Type B pancreatic cell (in vitro differentiated cells): ENCODE measurements around the gene EPHA4. TPM values are rescaled to one million over a fixed set of nuclear protein-coding genes. Genes with fewer than 3 reads are reported as not detected.
A peak's percentile ranks its signal among the peaks of the same experiment; 100 is the strongest.

Experiments used
- DNase-seq: peaks from one replicate; pipeline ENCODE4 v3.0.0; 2021; ENCODE audit warnings: mixed read lengths; ENCODE audit not compliant: unreplicated experiment; ENCODE audit errors: extremely low spot score
- H3K27ac Mint-ChIP-seq: 2 replicates; pipeline ENCODE4 v1.8.0; 2021; ENCODE audit warnings: mild to moderate bottlenecking, mixed read lengths
- H3K27me3 Mint-ChIP-seq: 2 replicates; pipeline ENCODE4 v1.8.0; 2021; ENCODE audit warnings: mixed read lengths
- H3K36me3 Mint-ChIP-seq: 2 replicates; pipeline ENCODE4 v1.8.0; 2021; ENCODE audit warnings: mixed read lengths
- H3K4me1 Mint-ChIP-seq: one replicate; pipeline ENCODE4 v1.8.0; 2021; ENCODE audit warnings: mixed read lengths; ENCODE audit not compliant: unreplicated experiment
- H3K4me3 Mint-ChIP-seq: 2 replicates; pipeline ENCODE4 v1.8.0; 2021; ENCODE audit warnings: mild to moderate bottlenecking, mixed read lengths
- H3K9me3 Mint-ChIP-seq: 2 replicates; pipeline ENCODE4 v1.8.0; 2021; ENCODE audit warnings: mixed read lengths
- CTCF ChIP-seq: fragments of 200-600 bp; sonication (generic); conservative IDR thresholded peaks from 2 replicates; pipeline ENCODE4 v1.5.0; 2021; ENCODE audit warnings: antibody characterized with exemption, mild to moderate bottlenecking
- total RNA-seq: library from RNA; stranded (reverse); gene quantifications from 2 replicates; pipeline ENCODE4 v1.2.1, GENCODE V29; 2021; ENCODE audit warnings: low replicate concordance

EPHA4 gene
- total RNA-seq, 1 donor from 2014 or later, result 78.3 TPM

GRCh38 chr2:221568299-221568698 lies 3.8 kb downstream of the EPHA4 start:
- peaks cover 30% of the 10 kb centered on the region for H3K27me3 Mint-ChIP-seq
- TF ChIP-seq CTCF, result no peak
- peaks cover 37% of the 10 kb centered on the region for H3K4me1 Mint-ChIP-seq
- no peak overlapping the region for H3K27ac Mint-ChIP-seq
- no peak for DNase-seq
- H3K4me3 Mint-ChIP-seq, result peak overlapping the region; percentile 100
- no peaks in the 10 kb centered on the region for H3K9me3 Mint-ChIP-seq
- H3K36me3 Mint-ChIP-seq, result peaks cover 25% of the 10 kb centered on the region

- peaks cover 33% of the 10 kb centered on the region for H3K27me3 Mint-ChIP-seq
- peak overlapping the region; percentile 100 for H3K4me3 Mint-ChIP-seq
- no peak for TF ChIP-seq CTCF
Observed at GRCh38 chr2:221567809-221568208, 4.3 kb downstream of the EPHA4 start.

GRCh38 chr2:221567231-221567760 lies 4.8 kb downstream of the EPHA4 start:
- Mint-ChIP-seq H3K4me1 (peaks cover 42% of the 10 kb centered on the region), H3K9me3 (no peaks in the 10 kb centered on the region), H3K36me3 (peaks cover 30% of the 10 kb centered on the region), H3K27me3 (peaks cover 33% of the 10 kb centered on the region), H3K27ac (no peak overlapping the region), H3K4me3 (peak overlapping the region; percentile 54)
- TF ChIP-seq CTCF, result no peak
- no peak for DNase-seq

More at GRCh38 chr2:221567809-221568208, 4.3 kb downstream of the EPHA4 start:
- DNase-seq, result no peak
- Mint-ChIP-seq H3K36me3 (peaks cover 30% of the 10 kb centered on the region), H3K9me3 (no peaks in the 10 kb centered on the region), H3K4me1 (peaks cover 42% of the 10 kb centered on the region), H3K27ac (no peak overlapping the region)

GRCh38 chr2:221563270-221563985 lies 8.7 kb downstream of the EPHA4 start:
- no peak for TF ChIP-seq CTCF
- Mint-ChIP-seq H3K36me3 (peaks cover 41% of the 10 kb centered on the region), H3K4me3 (no peak overlapping the region), H3K27me3 (peaks cover 16% of the 10 kb centered on the region), H3K27ac (no peak overlapping the region), H3K4me1 (peaks cover 45% of the 10 kb centered on the region), H3K9me3 (no peaks in the 10 kb centered on the region)
- DNase-seq, result no peak

- Mint-ChIP-seq H3K36me3 (peaks cover 48% of the 10 kb centered on the region), H3K27me3 (peaks cover 16% of the 10 kb centered on the region), H3K4me3 (no peak overlapping the region), H3K4me1 (peaks cover 45% of the 10 kb centered on the region), H3K27ac (no peak overlapping the region), H3K9me3 (no peaks in the 10 kb centered on the region)
- DNase-seq, result no peak
- TF ChIP-seq CTCF, result no peak
Observed at GRCh38 chr2:221562226-221562625, 9.9 kb downstream of the EPHA4 start.
